Rectal smooth muscle tissue (tissue), 1 donor: ENCODE results near the gene LDAH.

Source experiments
- H3K27ac ChIP-seq: one replicate; pipeline ENCODE4 v1.7.0; 2013; ENCODE audit warnings: low read depth, low read length, inconsistent platforms
- H3K27me3 ChIP-seq: one replicate; pipeline ENCODE4 v1.7.0; 2013; ENCODE audit warnings: low read length; ENCODE audit not compliant: control insufficient read depth, insufficient read depth
- H3K36me3 ChIP-seq: one replicate; pipeline ENCODE4 v1.7.0; 2013; ENCODE audit warnings: low read length; ENCODE audit not compliant: control insufficient read depth, insufficient read depth
- H3K4me1 ChIP-seq: one replicate; pipeline ENCODE4 v1.7.0; 2013; ENCODE audit warnings: low read length; ENCODE audit not compliant: control insufficient read depth, insufficient read depth
- H3K4me3 ChIP-seq: one replicate; pipeline ENCODE4 v1.7.0; 2013; ENCODE audit warnings: low read length
- H3K9ac ChIP-seq: one replicate; pipeline ENCODE4 v1.7.0; 2013; ENCODE audit warnings: low read length

The LDAH gene

GRCh38 chr2:20656561-20656960 lies 166.3 kb downstream of the LDAH start:
- no peak overlapping the region for H3K4me3 ChIP-seq
- H3K27ac ChIP-seq, result no peak overlapping the region
- H3K27me3 ChIP-seq, result peaks cover 5% of the 10 kb centered on the region
- H3K4me1 ChIP-seq, result peaks cover 3% of the 10 kb centered on the region
- H3K9ac ChIP-seq, result no peak overlapping the region
- H3K36me3 ChIP-seq, result no peaks in the 10 kb centered on the region

DNA sequence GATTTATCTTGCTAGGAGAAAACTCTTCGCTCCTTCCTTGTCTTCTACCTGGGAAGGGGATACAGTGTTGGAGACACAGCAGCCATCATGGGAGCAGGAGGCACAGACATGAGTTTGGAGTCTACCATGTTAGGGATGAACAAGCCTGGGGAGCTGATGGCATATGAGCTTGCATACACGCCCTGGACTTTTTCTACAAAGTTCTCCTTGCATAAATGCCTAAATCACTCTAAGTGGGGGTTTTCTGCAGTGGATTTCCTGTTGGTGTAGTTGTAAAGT lies 168.4 kb downstream of the LDAH start:
- no peak overlapping the region for H3K27ac ChIP-seq
- no peaks in the 10 kb centered on the region for H3K36me3 ChIP-seq
- H3K4me1 ChIP-seq, result peaks cover 11% of the 10 kb centered on the region
- no peak overlapping the region for H3K9ac ChIP-seq
- no peak overlapping the region for H3K4me3 ChIP-seq
- no peaks in the 10 kb centered on the region for H3K27me3 ChIP-seq

DNA sequence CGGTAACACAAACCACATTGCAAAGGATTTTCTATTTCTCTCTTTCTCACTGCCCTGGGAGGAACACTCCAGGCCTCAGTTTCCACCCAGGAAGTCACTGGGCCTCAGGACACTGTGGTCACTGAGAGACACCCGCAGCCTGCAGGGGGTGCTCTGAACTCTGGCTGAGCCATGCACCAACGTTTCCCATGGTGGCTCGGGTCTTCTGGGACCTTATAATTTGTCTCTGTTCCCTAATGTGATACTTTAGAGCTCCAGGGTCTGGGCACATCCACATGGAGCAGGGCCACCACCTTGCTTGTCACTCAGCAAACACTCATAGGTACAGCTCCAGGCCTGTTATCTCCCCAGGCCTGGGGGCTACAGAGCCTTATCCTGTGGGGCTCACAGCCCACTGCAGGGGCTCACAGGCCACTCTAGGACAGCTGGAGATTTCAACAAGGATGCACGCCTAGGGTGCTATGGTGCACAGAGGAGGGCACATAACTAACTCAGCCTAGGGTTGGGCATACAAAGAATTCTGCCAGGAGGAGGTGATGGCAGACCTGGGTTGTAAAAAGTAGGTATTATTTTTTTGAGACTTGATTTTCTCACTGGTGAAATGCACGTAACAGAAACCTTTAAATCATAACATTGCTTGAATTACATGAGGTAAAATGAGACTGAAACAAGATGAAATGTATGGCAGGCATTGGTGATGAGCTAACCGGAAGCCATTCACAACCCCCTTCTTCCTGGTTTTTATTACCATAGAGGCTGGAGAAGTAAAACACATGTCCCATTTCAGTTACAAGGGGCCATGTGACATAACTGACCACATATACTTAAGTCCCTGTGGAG lies 169.0 kb downstream of the LDAH start:
- no peak overlapping the region for H3K9ac ChIP-seq
- H3K4me3 ChIP-seq, result no peak overlapping the region
- H3K27me3 ChIP-seq, result no peaks in the 10 kb centered on the region
- peaks cover 17% of the 10 kb centered on the region for H3K4me1 ChIP-seq
- H3K36me3 ChIP-seq, result no peaks in the 10 kb centered on the region
- H3K27ac ChIP-seq, result no peak overlapping the region

GRCh38 chr2:20652673-20653575 lies 170.0 kb downstream of the LDAH start:
- H3K4me1 ChIP-seq, result peaks cover 27% of the 10 kb centered on the region
- no peaks in the 10 kb centered on the region for H3K36me3 ChIP-seq
- H3K27ac ChIP-seq, result no peak overlapping the region
- no peak overlapping the region for H3K9ac ChIP-seq
- H3K27me3 ChIP-seq, result no peaks in the 10 kb centered on the region
- H3K4me3 ChIP-seq, result no peak overlapping the region

DNA sequence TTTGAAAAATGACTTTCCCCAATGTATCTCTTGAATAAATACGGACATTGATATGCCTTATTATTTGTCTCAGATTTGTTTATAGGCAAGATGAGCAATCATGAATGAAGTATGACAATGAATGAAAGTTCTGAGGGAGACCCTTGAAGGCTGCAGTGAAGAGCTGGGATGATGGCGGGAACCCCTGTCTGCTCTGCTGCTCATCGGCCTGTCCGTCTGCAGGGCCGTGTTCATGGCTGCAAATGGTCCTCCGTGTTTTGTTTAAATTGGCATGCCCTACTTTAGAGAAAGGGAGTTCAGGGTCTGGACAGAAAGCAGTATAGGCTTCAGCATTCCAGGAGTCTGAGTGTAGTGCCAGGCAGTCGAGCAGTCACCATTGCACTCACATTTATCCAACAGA lies 170.8 kb downstream of the LDAH start:
- Histone ChIP-seq H3K27ac (peak overlapping the region; percentile 90), H3K27me3 (no peaks in the 10 kb centered on the region), H3K9ac (no peak overlapping the region), H3K4me1 (peaks cover 27% of the 10 kb centered on the region), H3K36me3 (no peaks in the 10 kb centered on the region), H3K4me3 (no peak overlapping the region)

DNA sequence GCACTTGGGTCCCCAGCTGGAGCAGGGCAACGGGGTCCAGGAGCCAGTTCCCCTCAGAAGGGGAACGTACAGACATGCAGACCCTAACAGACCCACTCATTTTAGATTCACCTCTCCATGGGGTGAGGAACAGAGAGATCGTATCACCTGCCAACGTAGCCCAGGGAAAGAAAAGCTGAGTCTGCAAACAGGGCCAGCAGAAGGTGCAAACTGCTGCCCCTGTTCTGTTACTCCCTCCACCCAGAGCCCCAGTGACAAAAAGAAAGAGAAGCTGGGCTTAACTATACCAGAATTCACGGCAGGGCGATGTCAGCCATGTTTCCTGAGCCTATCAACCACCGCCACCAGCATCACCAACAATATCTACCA lies 171.2 kb downstream of the LDAH start:
- H3K27ac ChIP-seq, result peak overlapping the region; percentile 90

GRCh38 chr2:20650877-20651730 lies 171.8 kb downstream of the LDAH start, which contains the start of gene HS1BP3:
Gene HS1BP3, minus strand, starts transcription at chr2:20651098. Its CDS starts 35 bp downstream, at chr2:20651063.
- peaks cover 27% of the 10 kb centered on the region for H3K4me1 ChIP-seq
- H3K27me3 ChIP-seq, result no peaks in the 10 kb centered on the region
- peak within 1 kb of the TSS; percentile 87 for H3K9ac ChIP-seq
- H3K27ac ChIP-seq, result peak within 1 kb of the TSS; percentile 90
- H3K4me3 ChIP-seq, result peak within 1 kb of the TSS; percentile 89
- no peaks in the 10 kb centered on the region for H3K36me3 ChIP-seq

More for the DNA sequence above, 171.2 kb downstream of the LDAH start:
- peaks cover 27% of the 10 kb centered on the region for H3K4me1 ChIP-seq
- peak overlapping the region; percentile 61 for H3K4me3 ChIP-seq
- peak overlapping the region; percentile 80 for H3K9ac ChIP-seq
- no peaks in the 10 kb centered on the region for H3K27me3 ChIP-seq
- no peaks in the 10 kb centered on the region for H3K36me3 ChIP-seq

DNA sequence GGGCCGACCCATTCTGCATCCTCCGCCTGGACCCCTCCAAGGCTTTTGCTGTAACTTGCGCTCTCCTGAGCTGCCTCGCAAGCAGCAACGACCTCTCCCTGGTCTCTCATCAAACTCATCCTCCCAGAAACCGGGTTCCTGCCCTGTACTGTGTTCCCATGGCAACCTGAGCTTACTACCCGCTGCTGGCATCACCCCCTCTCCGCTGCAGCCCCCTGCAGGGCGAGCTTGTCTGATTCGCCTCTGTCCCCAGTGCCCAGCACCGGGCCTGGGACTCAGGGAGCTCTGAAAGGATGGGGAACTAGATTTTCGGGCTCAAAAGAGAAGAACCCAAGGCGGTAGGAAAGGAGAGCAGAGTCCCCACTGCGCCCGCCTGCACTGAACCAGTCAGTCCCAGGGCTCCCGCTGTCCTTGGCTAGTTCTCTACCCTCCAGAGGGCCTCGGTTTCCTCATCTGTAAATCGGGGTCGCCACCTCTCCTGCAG lies 172.5 kb downstream of the LDAH start:
- Histone ChIP-seq H3K27me3 (no peaks in the 10 kb centered on the region), H3K4me1 (peaks cover 27% of the 10 kb centered on the region), H3K4me3 (peak overlapping the region; percentile 89)

DNA sequence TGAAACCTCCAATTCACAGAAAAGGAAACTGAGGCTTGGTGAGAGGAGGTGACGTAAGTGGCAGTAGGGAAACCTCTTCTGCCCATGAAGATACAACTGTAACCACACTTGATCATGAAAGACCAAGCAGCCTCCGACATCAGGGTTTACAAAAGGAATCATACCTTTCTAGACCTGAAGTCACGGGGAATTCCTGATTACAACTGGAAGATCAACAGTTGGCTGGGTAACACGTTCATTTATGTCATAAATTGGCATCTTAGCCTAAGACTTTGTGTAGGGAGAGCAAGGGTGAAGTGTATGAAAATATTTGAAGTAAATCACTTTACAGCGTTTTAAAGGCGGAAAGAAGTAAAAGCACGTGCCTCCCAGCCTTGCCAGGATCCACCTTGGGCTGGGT lies 172.9 kb downstream of the LDAH start:
- peaks cover 27% of the 10 kb centered on the region for H3K4me1 ChIP-seq
- peak overlapping the region; percentile 90 for H3K27ac ChIP-seq
- H3K4me3 ChIP-seq, result peak overlapping the region; percentile 89
- H3K9ac ChIP-seq, result no peak overlapping the region
- peaks cover 4% of the 10 kb centered on the region for H3K36me3 ChIP-seq
- H3K27me3 ChIP-seq, result no peaks in the 10 kb centered on the region

More for the DNA sequence above, 172.5 kb downstream of the LDAH start:
- peak overlapping the region; percentile 87 for H3K9ac ChIP-seq
- peak overlapping the region; percentile 90 for H3K27ac ChIP-seq
- H3K36me3 ChIP-seq, result no peaks in the 10 kb centered on the region

GRCh38 chr2:20649576-20649975 lies 173.3 kb downstream of the LDAH start:
- Histone ChIP-seq H3K27me3 (no peaks in the 10 kb centered on the region), H3K36me3 (peaks cover 5% of the 10 kb centered on the region), H3K4me1 (peaks cover 27% of the 10 kb centered on the region), H3K27ac (peak overlapping the region; percentile 90), H3K4me3 (peak overlapping the region; percentile 89), H3K9ac (peak overlapping the region; percentile 11)

DNA sequence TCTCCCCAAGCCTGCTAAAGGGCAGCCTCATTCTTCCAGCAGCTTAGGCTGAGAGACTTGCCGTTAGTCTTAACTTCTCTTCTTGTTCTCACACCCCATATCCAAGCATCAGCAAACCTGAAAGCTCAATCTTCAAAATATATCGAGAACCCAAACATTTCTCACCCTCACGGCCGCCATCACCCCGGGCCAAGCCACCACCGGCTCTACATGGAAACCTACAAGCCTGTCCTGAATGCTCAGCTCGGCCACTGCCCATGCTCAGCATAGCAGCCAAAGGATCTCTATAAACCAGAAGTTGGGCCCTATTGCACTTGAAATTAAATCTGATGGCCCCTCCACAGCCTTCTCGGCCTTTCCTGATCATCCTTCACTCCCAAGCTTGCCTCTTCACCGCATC lies 174.1 kb downstream of the LDAH start:
- Histone ChIP-seq H3K36me3 (peaks cover 5% of the 10 kb centered on the region), H3K9ac (no peak overlapping the region), H3K27ac (peak overlapping the region; percentile 35), H3K4me3 (peak overlapping the region; percentile 9), H3K4me1 (peaks cover 27% of the 10 kb centered on the region), H3K27me3 (no peaks in the 10 kb centered on the region)

DNA sequence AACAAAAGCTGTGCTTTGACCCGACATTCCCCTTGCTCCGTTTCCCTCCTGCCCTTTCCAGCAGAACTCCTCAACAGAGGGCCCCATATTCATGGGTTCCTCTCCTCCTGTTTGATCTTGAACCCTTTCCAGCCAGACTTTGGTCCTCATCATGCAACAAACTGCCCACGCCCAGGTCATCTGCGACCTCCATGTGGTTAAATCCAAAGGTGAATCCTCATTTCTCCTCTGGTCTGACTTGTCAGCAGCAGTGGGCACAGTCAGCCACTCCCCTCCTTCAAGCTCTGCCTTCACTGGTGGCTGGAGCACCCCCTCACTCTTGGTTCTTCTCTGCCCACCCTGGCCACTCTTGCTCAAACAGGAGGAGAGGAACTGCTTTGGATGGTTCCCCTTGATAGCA lies 174.7 kb downstream of the LDAH start:
- H3K27ac ChIP-seq, result peak overlapping the region; percentile 10
- peaks cover 27% of the 10 kb centered on the region for H3K4me1 ChIP-seq
- peak overlapping the region; percentile 9 for H3K4me3 ChIP-seq
- peaks cover 5% of the 10 kb centered on the region for H3K36me3 ChIP-seq
- H3K27me3 ChIP-seq, result no peaks in the 10 kb centered on the region
- H3K9ac ChIP-seq, result no peak overlapping the region
